Activated CD4-positive, alpha-beta T cell treated with anti-CD3 and anti-CD28 coated beads for 36 hours (primary cell): ENCODE results near the gene ONECUT3. TPM values are rescaled to one million over a fixed set of nuclear protein-coding genes. Genes with fewer than 3 reads are reported as not detected.

Experiments used
- ATAC-seq: fragments of 200-7000 bp; cut with Tn5 transposase; one replicate; pipeline ENCODE4 v1.10.0; 2021; ENCODE audit warnings: mild to moderate bottlenecking, moderate library complexity
- CTCF ChIA-PET: fragments of 350-600 bp; sonication (Branson Sonifier 250); formaldehyde crosslinking; loops from one replicate; lab custom pipeline; 2021; ENCODE audit warnings: antibody characterized with exemption; lab: Charles Lee
- POLR2A ChIA-PET: fragments of 350-600 bp; sonication (Branson Sonifier 250); formaldehyde crosslinking; loops from one replicate; lab custom pipeline; 2021; ENCODE audit warnings: antibody characterized with exemption, inconsistent platforms; lab: Charles Lee
- DNase-seq: peaks from one replicate; pipeline ENCODE4 v3.0.0-alpha.2; 2020
- H3K27ac Mint-ChIP-seq: one replicate; pipeline ENCODE4 v1.8.0; 2021; ENCODE audit warnings: mixed read lengths
- H3K27me3 Mint-ChIP-seq: one replicate; pipeline ENCODE4 v1.8.0; 2021; ENCODE audit warnings: mixed read lengths
- H3K36me3 Mint-ChIP-seq: one replicate; pipeline ENCODE4 v1.8.0; 2021; ENCODE audit warnings: low read depth, mixed read lengths
- H3K4me1 Mint-ChIP-seq: one replicate; pipeline ENCODE4 v1.8.0; 2021; ENCODE audit warnings: mixed read lengths
- H3K4me3 Mint-ChIP-seq: one replicate; pipeline ENCODE4 v1.8.0; 2021; ENCODE audit warnings: mild to moderate bottlenecking, moderate library complexity, mixed read lengths
- H3K9me3 Mint-ChIP-seq: one replicate; pipeline ENCODE4 v1.8.0; 2021; ENCODE audit warnings: low read depth, mixed read lengths
- intact Hi-C, 2 experiments: fragments of 100-400 bp; cut with DNase I in 1 of 2; cut with micrococcal nuclease in 1 of 2; formaldehyde crosslinking; loops; one replicate each; pipeline versions ENCODE4 v1.14.2 to v1.15.1; 2022 to 2024; cut with DNase I, micrococcal nuclease
- total RNA-seq, 2 experiments: library from RNA; stranded (reverse); gene quantifications; one replicate each; pipeline ENCODE4 v1.2.3, GENCODE V29; 2021

Gene ONECUT3
- total RNA-seq, 2 experiments from 2014 or later, result not detected

DNA sequence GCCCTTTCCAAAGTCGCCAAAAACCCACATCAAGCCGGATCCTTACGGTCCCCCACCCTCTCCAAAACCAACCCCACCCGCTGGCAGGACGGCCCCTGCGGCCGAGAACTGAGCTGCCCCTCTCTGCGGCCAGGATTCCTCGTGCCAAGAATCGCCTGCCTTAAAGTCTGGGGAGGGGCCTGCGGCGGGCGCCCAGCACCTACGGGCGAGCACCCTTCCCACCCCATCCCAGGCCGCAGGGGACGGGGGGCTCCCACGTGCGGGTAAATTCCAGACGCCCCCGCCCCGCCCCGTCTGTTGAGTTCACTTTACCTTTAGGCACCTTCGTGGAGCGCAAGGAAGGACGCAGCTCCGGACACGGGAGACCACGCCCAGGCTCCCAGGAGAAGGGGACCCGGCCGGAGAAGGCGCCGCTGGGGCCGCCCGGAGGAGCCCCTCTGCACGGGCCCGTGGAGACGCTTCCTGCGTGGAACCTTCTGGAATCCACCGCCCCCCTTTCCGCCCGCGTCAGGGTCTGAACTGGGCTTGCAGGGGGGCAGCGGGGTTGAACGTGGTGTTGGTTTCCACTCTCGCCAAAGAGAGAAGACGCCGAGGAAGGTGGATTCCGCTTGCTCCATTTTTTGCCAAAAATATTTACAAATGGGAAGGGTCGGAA is 22.8 kb downstream of the ONECUT3 start:
- CTCF ChIA-PET, result interaction anchor here (1.1 kb wide), 1 partner anchor 9 kb away, joined by 3 read pairs; no protein-coding TSS in a partner anchor
- POLR2A ChIA-PET, result no interaction called here
- DNase-seq (no peak), ATAC-seq (no peak)
- Mint-ChIP-seq H3K27me3 (peaks cover 57% of the 10 kb centered on the region), H3K27ac (no peak overlapping the region), H3K4me3 (no peak overlapping the region), H3K4me1 (peaks cover 2% of the 10 kb centered on the region), H3K9me3 (peaks cover 6% of the 10 kb centered on the region), H3K36me3 (peaks cover 3% of the 10 kb centered on the region)
- intact Hi-C loops, result no loop called here

DNA sequence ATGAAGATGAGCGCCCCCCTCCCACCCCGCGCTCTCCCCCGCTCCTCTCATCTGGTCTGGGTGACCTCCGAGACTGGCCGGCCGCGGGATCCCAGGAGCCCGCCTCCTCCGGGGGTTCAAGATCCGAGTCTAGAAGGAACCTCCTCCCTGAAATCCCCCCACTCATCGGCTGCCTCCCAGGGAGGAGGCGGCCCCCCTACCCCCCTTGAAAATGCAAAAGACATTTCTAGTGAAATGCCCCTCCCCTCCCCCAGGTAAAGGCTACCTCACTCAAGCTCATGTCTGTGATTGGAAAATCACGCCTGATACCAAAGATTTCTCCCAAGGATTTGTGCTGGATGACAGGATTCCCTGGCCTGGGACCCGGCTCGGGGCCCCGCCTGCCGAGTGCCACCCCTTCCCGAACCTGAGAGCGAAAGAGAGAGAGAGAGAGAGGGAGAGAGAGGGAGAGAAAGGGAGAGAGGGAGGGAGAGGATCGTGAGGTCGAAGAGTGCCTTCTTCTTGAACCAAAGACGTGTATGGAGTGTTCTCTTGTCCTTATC is 23.4 kb downstream of the ONECUT3 start:
- Mint-ChIP-seq H3K27me3 (peaks cover 54% of the 10 kb centered on the region), H3K27ac (no peak overlapping the region), H3K4me1 (peaks cover 2% of the 10 kb centered on the region), H3K4me3 (no peak overlapping the region), H3K9me3 (peaks cover under 1% of the 10 kb centered on the region), H3K36me3 (no peaks in the 10 kb centered on the region)
- intact Hi-C loops, result no loop called here
- CTCF ChIA-PET, result interaction anchor here (1.1 kb wide), 1 partner anchor 10 kb away, joined by 3 read pairs; no protein-coding TSS in a partner anchor
- DNase-seq (no peak), ATAC-seq (no peak)
- POLR2A ChIA-PET, result no interaction called here

DNA sequence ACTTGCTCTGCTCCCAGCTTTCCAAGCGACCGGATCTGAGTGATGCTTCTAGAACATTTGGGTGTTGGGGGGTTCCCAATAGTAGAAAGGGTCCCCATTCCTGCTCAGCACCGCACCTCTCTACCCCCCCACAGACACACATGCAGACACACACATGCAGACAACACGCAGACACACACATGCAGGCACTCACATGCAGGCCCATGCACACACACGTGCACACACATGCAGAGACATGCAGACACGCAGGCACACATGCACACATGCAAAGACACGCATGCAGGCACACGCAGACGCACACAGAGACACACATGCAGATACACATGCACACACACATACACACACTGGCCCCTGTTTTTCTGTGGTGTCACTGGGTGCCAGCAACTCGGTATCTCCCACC is 23.8 kb downstream of the ONECUT3 start:
- CTCF ChIA-PET, result no interaction called here
- H3K27me3 Mint-ChIP-seq, result peaks cover 54% of the 10 kb centered on the region
- H3K9me3 Mint-ChIP-seq, result no peaks in the 10 kb centered on the region
- intact Hi-C loops, result no loop called here
- peaks cover 2% of the 10 kb centered on the region for H3K4me1 Mint-ChIP-seq
- POLR2A ChIA-PET, result no interaction called here
- H3K36me3 Mint-ChIP-seq, result no peaks in the 10 kb centered on the region
- no peak for DNase-seq
- H3K27ac Mint-ChIP-seq, result no peak overlapping the region
- H3K4me3 Mint-ChIP-seq, result no peak overlapping the region
- no peak for ATAC-seq

DNA sequence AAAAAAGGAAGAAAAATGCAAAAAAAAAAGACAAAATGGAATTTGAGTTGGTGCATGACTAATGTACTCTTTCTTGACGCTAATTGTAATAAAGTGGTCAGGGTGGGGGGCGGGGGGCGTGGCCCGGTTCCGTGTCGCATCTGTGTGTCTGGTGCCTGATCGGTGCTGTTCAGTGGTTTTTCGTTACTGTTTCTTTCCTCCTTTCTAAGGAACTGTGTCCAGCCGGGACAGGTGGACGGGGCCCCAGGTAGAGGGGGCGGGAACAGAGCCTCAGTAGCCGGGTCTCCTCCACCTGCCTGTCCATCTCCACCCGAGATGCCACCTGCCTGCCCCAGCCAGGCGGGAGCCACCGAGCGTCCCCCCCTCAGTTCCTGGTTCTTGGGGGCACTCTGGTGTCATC is 26.3 kb downstream of the ONECUT3 start:
- Mint-ChIP-seq H3K36me3 (no peaks in the 10 kb centered on the region), H3K4me1 (peaks cover 2% of the 10 kb centered on the region), H3K9me3 (no peaks in the 10 kb centered on the region), H3K4me3 (no peak overlapping the region), H3K27me3 (peaks cover 48% of the 10 kb centered on the region), H3K27ac (no peak overlapping the region)
- ChIA-PET CTCF (interaction anchor here (0.9 to 1.0 kb wide), 2 partner anchors 8 to 233 kb away, joined by 3 read pairs; no protein-coding TSS in a partner anchor), POLR2A (no interaction called here)
- DNase-seq (no peak), ATAC-seq (no peak)
- intact Hi-C loops, result no loop called here

DNA sequence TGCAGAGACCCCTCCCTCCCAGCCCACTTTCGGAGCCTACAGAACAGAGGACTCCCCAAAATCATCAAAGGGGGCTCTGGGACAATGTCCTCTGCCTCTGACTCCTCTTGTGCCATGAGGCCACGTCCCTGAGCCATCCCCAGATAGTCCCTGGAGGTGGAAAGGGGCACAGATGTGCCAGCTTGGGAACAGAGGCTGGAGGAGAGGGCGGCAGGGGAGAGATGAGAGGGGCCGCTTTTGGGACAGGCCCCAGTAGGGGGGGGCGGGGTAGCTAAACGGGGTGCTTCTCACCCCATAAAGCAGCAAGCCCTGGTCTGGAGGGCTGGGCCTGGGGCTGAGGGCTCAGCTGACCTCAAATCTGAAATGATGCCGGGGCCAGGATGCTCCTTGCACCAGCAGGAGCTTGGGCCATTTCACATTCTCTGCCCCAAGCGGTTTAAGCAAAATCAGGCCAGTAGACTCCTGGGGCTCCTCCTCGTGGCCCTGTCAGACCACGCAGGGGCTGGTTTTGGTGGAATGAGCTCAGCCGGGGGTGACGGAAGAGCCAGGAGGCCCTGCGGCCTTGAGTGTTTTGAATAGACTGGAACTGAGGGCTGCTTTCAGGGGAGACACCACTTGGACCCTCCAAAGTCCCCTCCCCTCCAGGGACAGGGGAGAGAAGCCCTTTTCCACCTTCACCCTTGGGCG is 27.1 kb downstream of the ONECUT3 start:
- Mint-ChIP-seq H3K27ac (no peak overlapping the region), H3K9me3 (no peaks in the 10 kb centered on the region), H3K27me3 (peaks cover 45% of the 10 kb centered on the region), H3K4me3 (no peak overlapping the region), H3K4me1 (peaks cover 2% of the 10 kb centered on the region), H3K36me3 (no peaks in the 10 kb centered on the region)
- intact Hi-C loops, result no loop called here
- ATAC-seq (no peak), DNase-seq (no peak)
- CTCF ChIA-PET, result interaction anchor here (0.6 to 2.6 kb wide), 7 partner anchors 12 to 367 kb away, joined by 3 to 9 read pairs (median 4); no protein-coding TSS in a partner anchor
- POLR2A ChIA-PET, result no interaction called here

DNA sequence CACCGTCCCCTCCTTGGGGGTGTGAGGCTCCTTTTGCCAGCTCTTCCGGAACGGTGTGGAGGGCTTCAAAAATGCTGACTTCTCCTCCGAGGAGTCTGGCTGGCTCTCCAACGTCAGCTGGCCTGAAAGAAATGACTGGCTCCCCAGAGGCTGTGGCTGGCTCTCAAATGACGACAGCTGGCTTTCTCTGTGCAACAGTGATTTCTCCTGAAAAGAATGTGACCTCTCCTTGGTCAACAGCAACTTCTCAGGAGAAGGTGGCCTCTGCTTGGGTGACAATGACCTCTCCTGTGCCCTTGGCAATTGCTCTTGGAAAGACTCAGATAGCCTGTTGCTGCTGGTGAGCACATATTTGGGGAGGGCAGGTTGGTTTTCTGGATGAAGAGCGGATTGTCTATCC is 29.2 kb downstream of the ONECUT3 start:
- H3K4me3 Mint-ChIP-seq, result no peak overlapping the region
- ATAC-seq (no peak), DNase-seq (no peak)
- peaks cover 38% of the 10 kb centered on the region for H3K27me3 Mint-ChIP-seq
- no peaks in the 10 kb centered on the region for H3K36me3 Mint-ChIP-seq
- ChIA-PET POLR2A (interaction anchor here (0.8 kb wide), 1 partner anchor 240 kb away, joined by 3 read pairs; no protein-coding TSS in a partner anchor), CTCF (interaction anchor here (0.6 to 2.6 kb wide), 9 partner anchors 10 to 231 kb away, joined by 3 to 22 read pairs (median 4); no protein-coding TSS in a partner anchor)
- intact Hi-C loops, result no loop called here
- peaks cover 2% of the 10 kb centered on the region for H3K4me1 Mint-ChIP-seq
- no peak overlapping the region for H3K27ac Mint-ChIP-seq
- H3K9me3 Mint-ChIP-seq, result no peaks in the 10 kb centered on the region

DNA sequence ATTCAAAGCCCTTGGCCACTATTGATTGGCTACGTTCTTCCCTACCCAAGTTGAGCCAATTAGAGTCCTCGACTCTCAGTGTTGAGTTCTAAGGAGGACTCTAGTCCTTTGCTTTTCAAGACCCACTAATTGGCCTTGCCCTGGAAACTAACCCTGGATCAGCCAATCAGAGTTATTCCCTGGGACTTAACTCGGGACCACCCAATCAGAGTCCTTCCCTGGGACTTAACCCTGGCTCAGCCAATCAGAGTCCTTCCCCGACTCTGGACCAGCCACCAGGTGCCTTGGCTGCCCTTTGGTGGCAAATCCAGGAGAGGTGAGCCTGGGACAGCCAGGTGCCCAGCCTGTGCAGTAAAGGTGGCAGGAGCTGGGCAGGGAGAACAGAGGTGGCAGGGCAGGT is 30.0 kb downstream of the ONECUT3 start:
- H3K4me3 Mint-ChIP-seq, result no peak overlapping the region
- peaks cover 40% of the 10 kb centered on the region for H3K27me3 Mint-ChIP-seq
- H3K9me3 Mint-ChIP-seq, result no peaks in the 10 kb centered on the region
- H3K36me3 Mint-ChIP-seq, result no peaks in the 10 kb centered on the region
- peaks cover 2% of the 10 kb centered on the region for H3K4me1 Mint-ChIP-seq
- ATAC-seq (no peak), DNase-seq (no peak)
- no peak overlapping the region for H3K27ac Mint-ChIP-seq
- ChIA-PET CTCF (interaction anchor here (0.7 to 2.5 kb wide), 3 partner anchors 13 to 237 kb away, joined by 3 to 22 read pairs (median 4); no protein-coding TSS in a partner anchor), POLR2A (no interaction called here)
- intact Hi-C loops, result no loop called here

DNA sequence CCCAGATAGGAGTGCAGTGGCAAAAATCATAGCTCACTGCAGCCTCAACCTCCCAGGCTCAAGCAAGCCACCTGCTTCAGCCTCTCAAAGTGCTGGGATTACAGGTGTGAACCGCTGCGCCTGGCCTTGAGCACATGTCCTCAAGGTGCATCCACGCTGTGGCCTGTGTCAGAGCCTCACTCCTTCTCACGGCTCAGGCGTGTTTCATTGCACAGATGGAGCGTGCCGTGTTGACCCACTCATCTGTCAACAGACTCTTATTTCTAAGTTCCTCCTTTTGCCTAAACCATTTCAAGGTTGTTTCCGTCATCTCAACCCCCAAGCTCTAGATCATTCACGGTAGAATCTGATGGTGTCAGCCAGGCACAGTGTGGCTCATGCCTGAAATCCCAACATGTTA is 30.6 kb downstream of the ONECUT3 start:
- H3K9me3 Mint-ChIP-seq, result no peaks in the 10 kb centered on the region
- H3K36me3 Mint-ChIP-seq, result no peaks in the 10 kb centered on the region
- intact Hi-C loops, result no loop called here
- H3K4me1 Mint-ChIP-seq, result peaks cover 2% of the 10 kb centered on the region
- no peak for DNase-seq
- ChIA-PET CTCF (interaction anchor here (0.7 to 1.6 kb wide), 4 partner anchors 9 to 238 kb away, joined by 3 to 4 read pairs (median 4); no protein-coding TSS in a partner anchor), POLR2A (no interaction called here)
- no peak for ATAC-seq
- H3K27me3 Mint-ChIP-seq, result peaks cover 35% of the 10 kb centered on the region
- H3K4me3 Mint-ChIP-seq, result no peak overlapping the region
- no peak overlapping the region for H3K27ac Mint-ChIP-seq

DNA sequence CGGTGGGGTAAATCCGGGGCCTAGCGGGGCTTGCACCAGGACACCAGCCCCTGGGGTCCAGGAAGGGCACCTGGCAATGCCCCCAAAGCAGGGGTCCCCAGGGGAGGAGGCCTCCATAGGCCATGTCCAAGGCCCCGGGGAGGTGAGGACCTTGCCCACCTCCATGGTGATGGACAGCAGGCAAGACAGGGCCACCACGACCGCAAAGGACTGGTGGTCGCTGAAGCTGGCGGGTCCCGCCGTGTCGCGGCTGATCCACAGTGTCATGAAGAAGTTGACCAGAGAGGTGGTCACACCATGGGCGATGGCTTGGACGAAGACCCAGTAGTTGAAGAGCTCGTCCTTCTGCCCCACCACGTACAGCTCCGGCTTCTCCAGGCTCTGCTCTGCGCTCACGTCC is 32.0 kb downstream of the ONECUT3 start:
- ChIA-PET POLR2A (no interaction called here), CTCF (interaction anchor here (0.7 to 1.6 kb wide), 5 partner anchors 10 to 239 kb away, joined by 4 to 5 read pairs (median 4); no protein-coding TSS in a partner anchor)
- no peak for DNase-seq
- Mint-ChIP-seq H3K4me1 (no peaks in the 10 kb centered on the region), H3K36me3 (no peaks in the 10 kb centered on the region), H3K4me3 (no peak overlapping the region), H3K27ac (no peak overlapping the region), H3K9me3 (no peaks in the 10 kb centered on the region), H3K27me3 (peaks cover 23% of the 10 kb centered on the region)
- no peak for ATAC-seq
- intact Hi-C loops, result no loop called here

DNA sequence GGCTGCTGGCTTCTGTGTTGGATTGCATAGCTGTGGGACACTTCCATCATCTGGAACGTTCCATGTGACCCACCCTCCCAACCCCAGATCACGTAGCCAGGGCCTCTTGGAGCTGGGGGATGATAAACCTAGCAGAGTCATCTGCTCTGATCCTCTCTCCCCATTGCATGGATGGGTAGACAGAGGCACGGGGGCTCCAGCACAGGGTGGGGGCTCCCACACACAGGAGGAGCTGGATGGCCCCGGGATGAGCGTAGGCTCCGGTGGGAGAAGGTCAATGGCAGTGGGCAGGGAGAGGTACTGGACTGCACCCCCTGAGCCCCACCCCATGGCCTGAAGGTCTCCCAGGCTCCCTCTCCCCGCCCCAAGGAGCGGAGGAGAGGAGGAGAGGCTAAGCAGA is 33.4 kb downstream of the ONECUT3 start:
- Mint-ChIP-seq H3K4me3 (no peak overlapping the region), H3K4me1 (no peaks in the 10 kb centered on the region), H3K9me3 (no peaks in the 10 kb centered on the region), H3K27ac (no peak overlapping the region), H3K27me3 (peaks cover 19% of the 10 kb centered on the region), H3K36me3 (no peaks in the 10 kb centered on the region)
- ATAC-seq, result no peak
- CTCF ChIA-PET, result interaction anchor here (1.3 kb wide), 1 partner anchor 39 kb away, joined by 4 read pairs; no protein-coding TSS in a partner anchor
- POLR2A ChIA-PET, result no interaction called here
- intact Hi-C loops, result no loop called here
- DNase-seq, result no peak

DNA sequence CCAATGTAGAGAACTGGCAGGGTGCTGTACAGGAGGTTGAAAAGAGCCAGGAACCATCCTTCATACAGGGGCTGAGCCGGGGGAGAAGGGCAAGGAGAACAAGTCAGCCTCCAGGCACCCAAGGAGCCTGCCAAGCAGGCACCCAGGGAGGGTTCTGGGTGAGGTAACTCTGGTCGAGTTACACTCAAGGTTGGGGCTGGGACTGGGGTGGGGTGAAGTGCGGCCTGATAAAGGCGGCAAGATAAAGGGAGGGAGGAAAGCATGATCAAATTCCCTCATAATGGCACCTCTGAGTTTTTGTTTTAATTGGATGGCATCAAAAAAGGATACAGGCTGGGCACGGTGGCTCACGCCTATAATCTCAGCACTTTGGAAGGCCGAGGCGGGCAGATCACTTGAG is 33.8 kb downstream of the ONECUT3 start:
- no peak for ATAC-seq
- Mint-ChIP-seq H3K4me3 (no peak overlapping the region), H3K36me3 (no peaks in the 10 kb centered on the region), H3K4me1 (no peaks in the 10 kb centered on the region), H3K27me3 (peaks cover 19% of the 10 kb centered on the region), H3K27ac (no peak overlapping the region), H3K9me3 (no peaks in the 10 kb centered on the region)
- DNase-seq, result no peak
- intact Hi-C loops, result no loop called here
- CTCF ChIA-PET, result interaction anchor here (1.3 kb wide), 1 partner anchor 39 kb away, joined by 4 read pairs; no protein-coding TSS in a partner anchor
- POLR2A ChIA-PET, result no interaction called here
